HG03066 (cell line): ENCODE data around the gene ATP10B.

Experiments used
- ATAC-seq: cut with Tn5 transposase; IDR thresholded peaks from one replicate; pipeline ENCODE4 v1.9.1; 2021; ENCODE audit warnings: low read depth; ENCODE audit not compliant: unreplicated experiment

Gene ATP10B

DNA sequence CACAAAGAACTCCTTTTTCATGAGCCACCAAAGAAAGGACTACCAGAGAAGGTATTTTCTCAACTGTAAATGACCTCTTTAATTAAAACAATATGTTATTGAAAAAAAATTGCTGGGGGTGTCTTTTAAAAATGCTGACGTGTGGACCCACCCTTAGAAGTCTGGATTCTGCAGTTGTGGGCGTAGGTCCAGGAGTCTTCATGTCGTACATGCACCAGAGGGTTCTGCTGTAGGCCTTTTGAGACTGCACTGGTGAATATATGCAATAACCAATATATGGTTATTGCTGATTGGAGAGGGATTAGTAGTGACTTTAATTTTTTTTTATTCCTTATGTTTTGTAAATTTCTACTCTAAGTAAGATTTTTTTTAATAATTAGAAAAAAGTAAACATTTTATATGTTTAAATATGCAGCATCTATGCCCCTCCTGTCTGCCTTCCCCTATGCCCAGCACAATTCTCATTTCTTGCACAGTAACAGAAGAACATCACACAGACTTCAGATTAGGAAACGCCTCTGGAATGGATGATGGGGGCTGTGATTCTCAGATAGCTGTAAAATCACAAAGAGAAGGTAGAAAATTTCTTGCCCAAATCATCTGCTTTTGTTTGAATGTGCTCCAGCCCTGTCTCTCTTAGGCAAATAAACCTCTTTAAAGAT is 328.4 kb downstream of the ATP10B start:
- no peak for ATAC-seq

DNA sequence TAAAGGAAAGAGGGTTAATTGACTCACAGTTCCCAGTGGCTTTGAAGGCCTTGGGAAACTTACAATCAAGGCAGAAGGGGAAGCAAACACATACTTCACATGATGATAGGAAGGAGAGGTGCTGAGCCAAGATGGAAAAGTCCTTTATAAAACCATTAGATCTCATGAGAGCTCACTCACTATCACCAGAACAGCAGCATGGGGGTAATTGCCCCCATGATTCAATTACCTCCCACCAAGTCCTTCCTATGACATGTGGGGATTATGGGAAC is 330.7 kb downstream of the ATP10B start:
- ATAC-seq: no peak

DNA sequence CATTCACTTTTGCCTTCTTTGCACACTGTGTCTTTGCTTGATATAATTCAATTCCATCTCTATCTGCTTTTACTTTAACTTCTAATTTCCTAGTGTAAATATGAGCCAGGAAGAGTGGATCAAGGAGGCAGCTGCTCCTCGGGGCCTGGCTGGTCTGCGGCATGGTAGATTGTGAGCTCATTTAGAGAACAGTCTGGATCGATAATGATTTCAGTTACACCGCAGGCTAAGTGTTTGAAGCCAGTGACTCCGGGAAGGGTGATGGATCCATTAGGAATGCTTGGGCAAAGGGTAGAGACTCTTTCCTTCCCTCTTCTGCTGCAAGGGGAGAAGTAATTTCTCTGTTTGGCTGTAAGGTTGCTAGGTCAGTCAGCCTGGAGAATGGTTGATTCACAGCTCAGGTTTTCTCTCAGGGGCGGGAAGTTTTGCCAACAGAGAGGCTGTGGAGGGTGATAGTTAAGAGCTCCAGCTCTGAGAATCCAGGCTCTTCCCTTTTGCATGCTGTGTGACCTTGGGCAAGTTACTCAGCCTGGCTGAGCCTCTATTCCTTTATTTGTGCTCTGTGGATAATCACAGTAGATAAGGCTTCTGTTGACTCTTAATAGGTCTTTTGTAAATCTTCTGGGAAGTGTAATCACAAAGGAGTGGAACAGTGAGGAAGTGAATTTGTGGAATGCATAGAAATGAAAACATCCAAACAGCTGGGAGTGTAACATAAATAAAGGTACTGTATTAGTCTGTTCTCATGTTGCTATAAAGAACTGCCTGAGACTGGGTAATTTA is 331.2 kb downstream of the ATP10B start:
- no peak for ATAC-seq

DNA sequence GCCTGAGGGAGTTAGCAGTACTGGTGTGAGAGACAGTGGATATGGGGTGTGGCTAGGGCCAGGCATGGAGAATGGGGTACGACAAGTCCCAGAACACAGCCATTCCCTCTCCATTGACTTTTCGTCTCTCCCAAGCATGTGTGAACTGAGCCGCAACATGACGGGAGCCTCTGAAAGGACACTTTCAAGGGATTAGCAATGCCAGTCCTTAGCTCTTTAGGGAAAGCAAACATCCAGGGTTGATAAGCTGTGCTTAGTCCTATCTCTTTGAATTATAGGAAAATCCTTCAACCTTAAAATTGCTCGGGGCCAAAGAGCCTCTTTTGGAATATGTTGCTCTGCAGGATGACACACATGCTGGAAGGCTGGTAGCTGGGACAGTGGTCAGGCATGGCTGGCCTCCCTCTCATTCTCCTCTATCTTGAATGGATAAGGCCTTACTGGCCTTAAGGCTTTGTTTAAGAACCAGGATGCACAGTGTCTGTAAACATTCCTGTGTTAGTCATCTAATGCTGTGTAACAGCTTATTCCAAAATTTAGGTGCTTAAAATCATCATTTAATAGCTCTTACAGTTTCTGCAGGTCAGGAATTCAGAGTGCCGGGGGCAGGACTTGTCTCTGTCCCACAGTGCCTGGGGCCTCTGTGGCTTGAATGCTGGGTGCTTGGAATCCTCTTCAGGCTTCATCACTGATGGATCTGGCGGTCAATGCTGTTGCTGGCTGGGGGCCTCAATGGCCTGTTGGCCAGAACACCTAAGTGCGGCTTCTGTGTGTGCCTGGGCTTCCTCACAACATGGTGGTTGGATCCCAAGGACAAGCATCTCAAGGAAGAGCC is 335.1 kb downstream of the ATP10B start:
- ATAC-seq: no peak

DNA sequence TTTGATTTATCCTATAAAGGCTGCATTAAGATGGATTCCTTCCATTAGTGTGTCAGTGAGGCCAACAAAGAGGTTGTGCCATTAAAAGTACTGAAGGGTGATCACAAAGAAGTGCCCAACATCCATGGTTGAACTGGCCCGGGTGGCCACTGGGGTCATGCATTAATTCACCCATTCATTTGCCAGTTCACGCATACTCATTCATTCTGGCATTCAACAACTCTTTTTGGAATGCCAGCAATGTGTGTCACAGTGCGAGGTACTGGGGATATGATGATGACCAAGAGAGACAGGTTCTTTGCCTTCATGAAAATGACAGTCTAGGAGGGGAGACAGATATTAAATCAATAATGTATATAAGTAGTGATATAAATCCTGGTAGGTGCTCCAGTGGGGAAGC is 337.1 kb downstream of the ATP10B start:
- no peak for ATAC-seq

DNA sequence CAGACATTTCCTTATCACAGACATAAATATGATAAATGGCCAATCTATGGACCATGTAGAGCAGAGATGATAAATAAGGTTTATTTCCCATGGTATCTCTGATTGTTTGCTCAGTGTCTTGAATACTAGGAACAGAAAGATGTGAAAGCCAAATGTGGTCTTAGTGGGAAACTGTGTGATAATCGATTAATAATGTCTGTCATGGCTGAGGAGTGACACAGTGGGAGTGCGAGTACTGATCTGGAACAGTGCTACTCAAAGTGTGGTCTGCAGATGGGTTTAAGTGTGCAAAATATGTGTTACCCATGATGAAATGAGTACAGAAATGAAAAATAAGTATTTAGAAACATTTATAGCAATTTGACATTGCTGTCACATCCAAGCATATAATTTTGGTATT is 337.8 kb downstream of the ATP10B start:
- no peak for ATAC-seq

DNA sequence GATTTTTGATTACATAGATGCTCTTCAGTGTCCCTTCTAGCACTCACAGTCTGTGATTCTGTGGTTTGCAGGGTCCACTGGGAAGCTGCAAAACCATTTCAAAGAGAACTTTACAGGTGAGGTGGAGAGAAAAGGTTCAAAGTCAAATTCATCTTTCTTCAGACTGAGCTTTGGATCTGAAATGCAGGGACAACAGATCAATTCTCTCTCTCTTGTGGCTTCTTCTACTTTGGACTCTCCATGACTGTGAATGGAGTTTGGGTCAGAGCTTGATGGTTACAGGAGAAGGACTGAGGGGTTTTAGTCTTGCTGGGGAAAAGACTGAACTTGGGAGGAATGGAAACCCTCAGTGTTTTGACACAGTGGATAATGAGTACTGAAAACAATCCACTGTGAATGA is 338.5 kb downstream of the ATP10B start:
- ATAC-seq: no peak
